ENCODE data around the gene KIRREL3. TPM values are rescaled to one million over a fixed set of nuclear protein-coding genes. Genes with fewer than 3 reads are reported as not detected.
"Not testable (repeated sequence)": the region's sequence is repeated elsewhere in the genome, so short reads cannot be mapped to it uniquely, and the experiment has no call there.

Gene KIRREL3
- total and polyA plus RNA-seq, 2 donors (not counting 3 experiments of a cell fraction or from before 2014, with no cell fraction given): not detected

DNA sequence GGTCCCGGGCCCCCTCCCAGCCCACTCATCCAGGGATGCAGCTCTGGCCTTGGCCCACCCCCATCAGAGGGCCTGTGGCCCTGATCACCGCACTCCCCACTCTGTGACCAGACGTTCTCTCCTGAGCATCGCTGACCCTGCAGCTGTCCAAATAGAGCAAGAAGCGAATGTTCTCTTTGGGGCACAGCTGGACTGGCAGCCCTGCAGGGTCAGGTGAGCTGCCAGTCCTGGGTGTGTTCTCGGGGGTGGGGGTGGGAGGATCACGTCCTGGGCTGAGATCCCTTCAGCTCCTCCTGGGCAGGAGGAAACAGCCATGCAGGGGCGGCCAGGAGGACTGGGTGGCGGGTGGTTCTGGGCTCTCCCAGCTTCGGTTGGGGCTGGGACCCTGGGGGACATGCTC lies 618.6 kb downstream of the KIRREL3 start:
- intact Hi-C loops (cut with micrococcal nuclease); H3K27me3 ChIP-seq (ENCODE audit: control insufficient read depth in 2 of 2, insufficient read depth in 2 of 2, low read length in 2 of 2); dilution Hi-C loops (cut with MboI; ENCODE audit: extremely low pct_ligation_motif_present, low sequenced_read_pairs); CTCF ChIA-PET; BruUV-seq (replicated peaks); H3K9me3 ChIP-seq (replicated peaks; ENCODE audit: control insufficient read depth, insufficient read depth, low read length); H3K4me3 ChIP-seq (replicated peaks in 1 of 3; ENCODE audit: insufficient read depth in 1 of 3, low read depth in 1 of 3, low read length in 3 of 3); H3K79me2 ChIP-seq (ENCODE audit: control insufficient read depth, insufficient read depth, low read length); H4K20me1 ChIP-seq (replicated peaks; ENCODE audit: control insufficient read depth, extremely low read depth, insufficient read depth, low read length); H3K9me1 ChIP-seq (replicated peaks; ENCODE audit: control insufficient read depth, extremely low read depth, insufficient read depth, low read length); DNase-seq (ENCODE audit: low read depth, low spot score); H3K9ac ChIP-seq (replicated peaks; ENCODE audit: extremely low read depth, insufficient read depth, low read length); H2AFZ ChIP-seq (ENCODE audit: low read depth, low read length); H3K4me2 ChIP-seq (ENCODE audit: insufficient read depth, low read length); H3K27ac ChIP-seq (ENCODE audit: insufficient read depth, low read depth, low read length); H3K4me1 ChIP-seq (ENCODE audit: control insufficient read depth, extremely low read depth, insufficient read depth, low read length); FAIRE-seq; POLR2A ChIA-PET; H3K36me3 ChIP-seq (ENCODE audit: control insufficient read depth in 2 of 2, extremely low read depth in 1 of 2, insufficient read depth in 2 of 2, low read length in 2 of 2): not testable (repeated sequence)

DNA sequence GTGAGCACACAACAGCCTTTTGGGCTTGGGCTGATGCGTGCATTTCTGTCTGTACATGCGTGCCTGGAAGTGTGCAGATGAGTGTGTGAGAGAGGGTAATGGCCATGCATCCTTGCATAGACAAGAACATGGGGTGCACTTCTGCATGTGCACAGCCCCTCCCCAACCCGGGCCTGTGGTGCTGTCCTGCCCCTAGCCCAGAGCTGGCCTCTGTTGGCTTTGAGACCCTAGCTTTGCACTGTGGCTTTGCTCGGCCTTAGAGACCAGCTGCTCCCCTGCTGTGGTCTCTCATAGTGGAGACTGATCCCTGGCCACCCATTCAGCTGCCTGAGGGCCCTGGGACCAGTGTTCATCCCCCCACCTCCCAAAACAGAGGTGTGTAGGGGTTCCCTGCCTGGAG lies 619.7 kb downstream of the KIRREL3 start:
- dilution Hi-C loops (cut with MboI; ENCODE audit: extremely low pct_ligation_motif_present, low sequenced_read_pairs): no loop called here
- H3K4me3 ChIP-seq (replicated peaks in 1 of 3; ENCODE audit: insufficient read depth in 1 of 3, low read depth in 1 of 3, low read length in 3 of 3): no peak overlapping the region
- no peaks in the 10 kb centered on the region for H3K9me1 ChIP-seq (replicated peaks; ENCODE audit: control insufficient read depth, extremely low read depth, insufficient read depth, low read length)
- FAIRE-seq: no peak
- no peaks in the 10 kb centered on the region for H3K27me3 ChIP-seq (ENCODE audit: control insufficient read depth in 2 of 2, insufficient read depth in 2 of 2, low read length in 2 of 2)
- H3K4me2 ChIP-seq (ENCODE audit: insufficient read depth, low read length): no peak overlapping the region
- no peak overlapping the region for H3K27ac ChIP-seq (ENCODE audit: insufficient read depth, low read depth, low read length)
- intact Hi-C loops (cut with micrococcal nuclease): no loop called here
- TF ChIP-seq, protein P1, sequence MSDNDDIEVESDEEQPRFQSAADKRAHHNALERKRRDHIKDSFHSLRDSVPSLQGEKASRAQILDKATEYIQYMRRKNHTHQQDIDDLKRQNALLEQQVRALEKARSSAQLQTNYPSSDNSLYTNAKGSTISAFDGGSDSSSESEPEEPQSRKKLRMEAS (IDR thresholded peaks at IDR 0.05; ENCODE audit: insufficient read depth, insufficient read length): no peak
- no peak for TF ChIP-seq POLR2AphosphoS5 (IDR thresholded peaks at IDR 0.05; ENCODE audit: insufficient read depth, low read depth, low read length)
- TF ChIP-seq JUN (IDR thresholded peaks at IDR 0.05; ENCODE audit: borderline replicate concordance, insufficient read depth, insufficient read length, low read depth): no peak
- TF ChIP-seq EZH2 (IDR thresholded peaks at IDR 0.05; ENCODE audit: borderline replicate concordance, low read depth, low read length, severe bottlenecking): no peak
- no peak for TF ChIP-seq MYC (IDR thresholded peaks at IDR 0.05; ENCODE audit: low read depth, low read length)
- TF ChIP-seq GATA2 (IDR thresholded peaks at IDR 0.05; ENCODE audit: insufficient read depth, insufficient read length, low read depth, low read length): no peak
- TF ChIP-seq, protein P2, sequence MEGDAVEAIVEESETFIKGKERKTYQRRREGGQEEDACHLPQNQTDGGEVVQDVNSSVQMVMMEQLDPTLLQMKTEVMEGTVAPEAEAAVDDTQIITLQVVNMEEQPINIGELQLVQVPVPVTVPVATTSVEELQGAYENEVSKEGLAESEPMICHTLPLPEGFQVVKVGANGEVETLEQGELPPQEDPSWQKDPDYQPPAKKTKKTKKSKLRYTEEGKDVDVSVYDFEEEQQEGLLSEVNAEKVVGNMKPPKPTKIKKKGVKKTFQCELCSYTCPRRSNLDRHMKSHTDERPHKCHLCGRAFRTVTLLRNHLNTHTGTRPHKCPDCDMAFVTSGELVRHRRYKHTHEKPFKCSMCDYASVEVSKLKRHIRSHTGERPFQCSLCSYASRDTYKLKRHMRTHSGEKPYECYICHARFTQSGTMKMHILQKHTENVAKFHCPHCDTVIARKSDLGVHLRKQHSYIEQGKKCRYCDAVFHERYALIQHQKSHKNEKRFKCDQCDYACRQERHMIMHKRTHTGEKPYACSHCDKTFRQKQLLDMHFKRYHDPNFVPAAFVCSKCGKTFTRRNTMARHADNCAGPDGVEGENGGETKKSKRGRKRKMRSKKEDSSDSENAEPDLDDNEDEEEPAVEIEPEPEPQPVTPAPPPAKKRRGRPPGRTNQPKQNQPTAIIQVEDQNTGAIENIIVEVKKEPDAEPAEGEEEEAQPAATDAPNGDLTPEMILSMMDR (IDR thresholded peaks at IDR 0.05; ENCODE audit: extremely low read depth in 1 of 2, insufficient read depth in 1 of 2, low read depth in 1 of 2, low read length in 2 of 2): no peak
- TF ChIP-seq POLR2A (IDR thresholded peaks at IDR 0.05; ENCODE audit: low read depth, low read length): no peak
- TF ChIP-seq FOS (IDR thresholded peaks at IDR 0.05; ENCODE audit: borderline replicate concordance, insufficient read depth, low read length): no peak
- POLR2A ChIA-PET: no interaction called here
- no TSS peak for BruUV-seq (replicated peaks)
- H3K36me3 ChIP-seq (ENCODE audit: control insufficient read depth in 2 of 2, extremely low read depth in 1 of 2, insufficient read depth in 2 of 2, low read length in 2 of 2): no peaks in the 10 kb centered on the region
- H4K20me1 ChIP-seq (replicated peaks; ENCODE audit: control insufficient read depth, extremely low read depth, insufficient read depth, low read length): no peaks in the 10 kb centered on the region
- H3K4me1 ChIP-seq (ENCODE audit: control insufficient read depth, extremely low read depth, insufficient read depth, low read length): no peaks in the 10 kb centered on the region
- DNase-seq (ENCODE audit: low read depth, low spot score): no peak
- no peaks in the 10 kb centered on the region for H3K79me2 ChIP-seq (ENCODE audit: control insufficient read depth, insufficient read depth, low read length)
- no peak overlapping the region for H3K9ac ChIP-seq (replicated peaks; ENCODE audit: extremely low read depth, insufficient read depth, low read length)
- CTCF ChIA-PET: interaction anchor here (1.2 kb wide), 1 partner anchor 20 kb away, joined by 3 read pairs; no protein-coding TSS in a partner anchor
- H3K9me3 ChIP-seq (replicated peaks; ENCODE audit: control insufficient read depth, insufficient read depth, low read length): no peaks in the 10 kb centered on the region
- no peak overlapping the region for H2AFZ ChIP-seq (ENCODE audit: low read depth, low read length)

Data from endothelial cell of umbilical vein (primary cell).